ENCODE data around the gene PHF21B. TPM values are rescaled to one million over a fixed set of nuclear protein-coding genes. Genes with fewer than 3 reads are reported as not detected.

The PHF21B gene
- total RNA-seq, 4 donors from 2014 or later = 0.50 to 9.4 (median 1.8) TPM; not detected in 1

DNA sequence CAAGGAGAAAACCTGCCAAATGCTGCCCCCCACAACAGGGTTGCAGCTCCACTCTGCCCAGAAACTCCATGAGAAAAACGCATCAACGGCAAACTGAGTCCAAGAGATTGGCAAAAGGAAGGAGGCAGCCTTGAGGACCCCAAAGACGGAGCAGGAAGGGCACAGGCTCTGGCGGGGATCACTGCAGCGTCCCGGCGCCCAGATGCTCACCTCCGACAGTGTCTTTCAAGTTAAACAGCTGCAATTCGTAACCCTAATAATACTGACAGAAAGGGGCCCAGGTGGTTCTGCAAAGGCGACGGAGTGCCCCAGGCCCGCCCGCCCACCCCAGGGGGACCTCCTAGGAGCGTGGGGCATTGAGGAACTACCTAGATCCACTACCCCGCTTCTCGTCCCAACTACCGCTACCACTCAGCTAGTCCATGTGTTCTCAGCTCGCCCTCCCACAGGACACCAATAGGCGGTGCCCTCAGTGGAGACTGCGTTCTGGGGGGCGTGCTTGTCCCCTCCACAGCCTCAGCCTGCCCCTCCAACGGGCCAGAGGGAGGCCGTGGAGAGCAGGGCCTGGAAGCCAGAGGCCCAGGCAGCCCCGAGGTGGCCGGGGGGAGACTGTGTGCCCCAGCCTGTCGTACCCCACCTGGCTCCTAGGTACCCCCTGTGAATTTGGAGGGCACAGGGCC, 127.4 kb downstream of the PHF21B start:
- H3K9me3 ChIP-seq = peaks cover 0 to 10% (median 4%) of the 10 kb centered on the region in 4 donors
- H3K4me3 ChIP-seq = no peak overlapping the region
- H3K27me3 ChIP-seq = no peaks in the 10 kb centered on the region
- TF ChIP-seq, protein P1, sequence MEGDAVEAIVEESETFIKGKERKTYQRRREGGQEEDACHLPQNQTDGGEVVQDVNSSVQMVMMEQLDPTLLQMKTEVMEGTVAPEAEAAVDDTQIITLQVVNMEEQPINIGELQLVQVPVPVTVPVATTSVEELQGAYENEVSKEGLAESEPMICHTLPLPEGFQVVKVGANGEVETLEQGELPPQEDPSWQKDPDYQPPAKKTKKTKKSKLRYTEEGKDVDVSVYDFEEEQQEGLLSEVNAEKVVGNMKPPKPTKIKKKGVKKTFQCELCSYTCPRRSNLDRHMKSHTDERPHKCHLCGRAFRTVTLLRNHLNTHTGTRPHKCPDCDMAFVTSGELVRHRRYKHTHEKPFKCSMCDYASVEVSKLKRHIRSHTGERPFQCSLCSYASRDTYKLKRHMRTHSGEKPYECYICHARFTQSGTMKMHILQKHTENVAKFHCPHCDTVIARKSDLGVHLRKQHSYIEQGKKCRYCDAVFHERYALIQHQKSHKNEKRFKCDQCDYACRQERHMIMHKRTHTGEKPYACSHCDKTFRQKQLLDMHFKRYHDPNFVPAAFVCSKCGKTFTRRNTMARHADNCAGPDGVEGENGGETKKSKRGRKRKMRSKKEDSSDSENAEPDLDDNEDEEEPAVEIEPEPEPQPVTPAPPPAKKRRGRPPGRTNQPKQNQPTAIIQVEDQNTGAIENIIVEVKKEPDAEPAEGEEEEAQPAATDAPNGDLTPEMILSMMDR (IDR thresholded peaks at IDR 0.05) = no peak
- TF ChIP-seq POLR2A (IDR thresholded peaks at IDR 0.05; ENCODE audit: low read depth) (no peak), POLR2AphosphoS5 (IDR thresholded peaks at IDR 0.05) (no peak), EP300 (IDR thresholded peaks at IDR 0.05) (no peak)
- WGBS = 86% methylated on average over 23 of the region's 26 CpGs
- H3K4me1 ChIP-seq = no peaks in the 10 kb centered on the region
- no peak overlapping the region for H3K27ac ChIP-seq (replicated peaks in 1 of 4)
- DNase-seq (ENCODE audit: extremely low spot score) = no peak
- H3K36me3 ChIP-seq = peaks cover 0 to 11% (median 3%) of the 10 kb centered on the region in 4 donors
- intact Hi-C loops (cut with DNase I) = no loop called here

DNA sequence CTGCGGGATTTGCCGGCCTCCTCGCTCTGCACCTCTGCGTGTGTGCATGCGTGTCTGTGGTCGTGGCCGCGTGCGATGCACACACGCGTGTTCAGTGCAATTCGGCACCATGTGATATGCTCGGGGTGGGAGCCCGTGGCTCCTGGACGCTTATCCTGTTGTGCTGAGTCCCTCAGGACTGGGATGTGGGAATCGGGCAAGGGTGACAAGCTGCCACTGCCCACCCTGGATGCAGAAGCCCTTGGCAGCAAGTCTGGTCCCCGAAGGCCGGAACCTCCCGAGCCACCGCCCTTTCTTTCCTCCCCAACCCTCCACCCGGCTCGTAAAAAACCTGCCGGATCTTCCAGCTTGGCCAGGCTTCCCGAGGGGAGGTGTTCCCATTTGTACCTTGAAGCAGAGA, 128.2 kb downstream of the PHF21B start:
- 87% methylated on average over 24 of the region's 24 CpGs for WGBS
- no peak for TF ChIP-seq POLR2A (IDR thresholded peaks at IDR 0.05; ENCODE audit: low read depth)
- TF ChIP-seq, protein P1 (IDR thresholded peaks at IDR 0.05) = no peak
- no peak for TF ChIP-seq POLR2AphosphoS5 (IDR thresholded peaks at IDR 0.05)
- no peak for TF ChIP-seq EP300 (IDR thresholded peaks at IDR 0.05)
- Histone ChIP-seq H3K27ac (replicated peaks in 1 of 4) (no peak overlapping the region), H3K9me3 (peaks cover 0 to 17% (median 10%) of the 10 kb centered on the region in 4 donors), H3K36me3 (peaks cover 0 to 11% (median 3%) of the 10 kb centered on the region in 4 donors), H3K4me1 (no peaks in the 10 kb centered on the region), H3K4me3 (no peak overlapping the region), H3K27me3 (no peaks in the 10 kb centered on the region)
- no peak for DNase-seq (ENCODE audit: extremely low spot score)
- intact Hi-C loops (cut with DNase I) = no loop called here

DNA sequence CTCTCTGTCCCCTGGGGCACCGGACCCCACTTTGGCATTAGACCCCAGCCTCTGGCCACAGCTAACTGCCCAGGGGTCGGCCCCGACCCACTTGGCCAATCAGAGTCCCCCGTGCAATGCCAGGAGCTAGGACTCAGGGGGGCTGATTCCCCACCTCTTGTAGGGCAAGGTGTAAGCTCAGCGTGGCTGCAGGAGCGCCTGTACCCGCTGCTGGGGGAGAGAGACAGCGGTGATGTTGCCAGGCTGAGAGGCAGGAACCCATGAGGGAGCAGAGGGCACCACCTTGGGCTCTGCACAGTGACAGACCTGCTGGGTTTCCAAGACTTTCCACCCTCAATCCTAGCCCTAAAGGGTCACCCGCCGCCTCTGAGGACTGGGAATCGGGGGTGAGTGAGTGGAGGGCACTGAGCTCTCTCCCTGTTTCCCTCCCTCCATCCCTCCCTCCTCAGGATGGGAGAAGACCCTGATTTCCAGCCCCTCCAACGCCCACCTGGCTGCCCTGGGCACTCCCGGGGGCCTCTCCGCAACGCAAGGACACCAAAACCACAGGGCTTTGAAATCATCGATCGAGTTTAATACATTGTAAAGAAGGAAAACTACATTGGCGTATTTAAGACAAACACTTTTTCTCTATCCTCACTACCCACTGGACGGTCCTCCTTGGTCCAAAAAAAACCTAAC, 129.1 kb downstream of the PHF21B start:
- 95% methylated on average over 18 of the region's 19 CpGs for WGBS
- intact Hi-C loops (cut with DNase I) = no loop called here
- Histone ChIP-seq H3K9me3 (peaks cover 0 to 18% (median 11%) of the 10 kb centered on the region in 4 donors), H3K27me3 (no peaks in the 10 kb centered on the region), H3K4me3 (no peak overlapping the region), H3K27ac (replicated peaks in 1 of 4) (no peak overlapping the region), H3K4me1 (no peaks in the 10 kb centered on the region), H3K36me3 (peaks cover 0 to 11% (median 3%) of the 10 kb centered on the region in 4 donors)
- no peak for TF ChIP-seq POLR2A (IDR thresholded peaks at IDR 0.05; ENCODE audit: low read depth)
- TF ChIP-seq POLR2AphosphoS5 (IDR thresholded peaks at IDR 0.05) = no peak
- no peak for TF ChIP-seq EP300 (IDR thresholded peaks at IDR 0.05)
- TF ChIP-seq, protein P1 (IDR thresholded peaks at IDR 0.05) = no peak
- no peak for DNase-seq (ENCODE audit: extremely low spot score)

DNA sequence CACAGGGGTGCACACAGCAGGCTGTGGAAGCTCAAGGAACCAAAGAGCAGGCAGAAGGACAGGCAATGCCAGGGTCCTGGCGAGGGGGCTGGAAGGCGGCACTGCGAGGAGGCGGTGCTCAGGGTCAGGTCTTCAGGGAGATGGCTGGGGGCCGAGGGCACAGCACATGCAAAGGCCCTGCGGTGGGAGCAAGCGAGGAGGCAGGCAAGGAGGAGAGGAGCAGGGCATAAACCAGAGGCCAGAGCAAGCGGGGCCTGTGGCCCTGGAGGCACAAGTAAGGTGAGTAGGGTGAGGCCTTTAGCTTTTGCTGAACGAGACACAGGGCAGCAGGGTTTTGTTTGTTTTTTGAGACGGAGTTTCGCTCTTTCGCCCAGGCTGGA, 130.5 kb downstream of the PHF21B start:
- Histone ChIP-seq H3K9me3 (peaks cover 0 to 18% (median 11%) of the 10 kb centered on the region in 4 donors), H3K27me3 (no peaks in the 10 kb centered on the region), H3K4me1 (no peaks in the 10 kb centered on the region), H3K36me3 (peaks cover 0 to 11% (median 3%) of the 10 kb centered on the region in 4 donors), H3K27ac (replicated peaks in 1 of 4) (no peak overlapping the region), H3K4me3 (no peak overlapping the region)
- intact Hi-C loops (cut with DNase I) = no loop called here
- no peak for TF ChIP-seq EP300 (IDR thresholded peaks at IDR 0.05)
- no peak for TF ChIP-seq POLR2AphosphoS5 (IDR thresholded peaks at IDR 0.05)
- TF ChIP-seq, protein P1 (IDR thresholded peaks at IDR 0.05) = no peak
- TF ChIP-seq POLR2A (IDR thresholded peaks at IDR 0.05; ENCODE audit: low read depth) = no peak
- 96% methylated on average over 12 of the region's 12 CpGs for WGBS
- no peak for DNase-seq (ENCODE audit: extremely low spot score)

All from esophagus muscularis mucosa (tissue), 4 donors.